Measurements from ENCODE around the gene PRSS57.
A peak's percentile ranks its signal among the peaks of the same experiment; 100 is the strongest.
"Not testable (repeated sequence)": the region's sequence is repeated elsewhere in the genome, so short reads cannot be mapped to it uniquely, and the experiment has no call there.

The PRSS57 gene

DNA sequence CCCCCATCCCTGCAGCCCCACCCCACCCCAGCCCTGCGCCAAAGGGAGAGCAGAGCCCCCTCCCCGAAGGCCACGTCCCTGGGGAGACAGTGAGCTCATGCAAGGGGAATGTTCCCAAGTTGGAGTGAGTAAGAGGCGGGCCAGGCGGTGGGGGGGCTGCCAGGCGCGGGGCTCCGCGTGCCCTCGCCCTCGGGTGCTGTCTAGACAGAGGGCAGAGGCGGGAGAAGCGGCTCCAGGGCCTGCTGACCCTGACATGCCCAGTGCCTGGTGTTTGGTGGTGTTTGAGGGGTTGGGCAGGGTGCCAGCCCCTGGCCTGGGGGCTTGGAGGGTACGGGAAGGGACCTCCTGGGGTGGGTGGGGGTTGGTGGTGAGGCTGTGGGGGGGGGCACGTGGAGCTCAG lies 18.1 kb downstream of the PRSS57 start:
- H3K27ac ChIP-seq = no peak overlapping the region

GRCh38 chr19:676339-677105 lies 18.7 kb downstream of the PRSS57 start, which contains the start of gene FSTL3:
TSS of gene FSTL3 (plus strand) at chr19:676392. CDS start at chr19:676424, 32 bp downstream.
- no peak for TF ChIP-seq CTCF (conservative IDR thresholded peaks at IDR 0.05)
- H3K27ac ChIP-seq = peak within 1 kb of the TSS; percentile 49; the same call in 1 of the 2 replicates

More for the DNA sequence above, 18.1 kb downstream of the PRSS57 start:
- no peak for TF ChIP-seq CTCF (conservative IDR thresholded peaks at IDR 0.05)

GRCh38 chr19:676007-676338 lies 19.3 kb downstream of the PRSS57 start:
- TF ChIP-seq CTCF (conservative IDR thresholded peaks at IDR 0.05) = no peak
- H3K27ac ChIP-seq = peak overlapping the region; percentile 49; the same call in 1 of the 2 replicates

DNA sequence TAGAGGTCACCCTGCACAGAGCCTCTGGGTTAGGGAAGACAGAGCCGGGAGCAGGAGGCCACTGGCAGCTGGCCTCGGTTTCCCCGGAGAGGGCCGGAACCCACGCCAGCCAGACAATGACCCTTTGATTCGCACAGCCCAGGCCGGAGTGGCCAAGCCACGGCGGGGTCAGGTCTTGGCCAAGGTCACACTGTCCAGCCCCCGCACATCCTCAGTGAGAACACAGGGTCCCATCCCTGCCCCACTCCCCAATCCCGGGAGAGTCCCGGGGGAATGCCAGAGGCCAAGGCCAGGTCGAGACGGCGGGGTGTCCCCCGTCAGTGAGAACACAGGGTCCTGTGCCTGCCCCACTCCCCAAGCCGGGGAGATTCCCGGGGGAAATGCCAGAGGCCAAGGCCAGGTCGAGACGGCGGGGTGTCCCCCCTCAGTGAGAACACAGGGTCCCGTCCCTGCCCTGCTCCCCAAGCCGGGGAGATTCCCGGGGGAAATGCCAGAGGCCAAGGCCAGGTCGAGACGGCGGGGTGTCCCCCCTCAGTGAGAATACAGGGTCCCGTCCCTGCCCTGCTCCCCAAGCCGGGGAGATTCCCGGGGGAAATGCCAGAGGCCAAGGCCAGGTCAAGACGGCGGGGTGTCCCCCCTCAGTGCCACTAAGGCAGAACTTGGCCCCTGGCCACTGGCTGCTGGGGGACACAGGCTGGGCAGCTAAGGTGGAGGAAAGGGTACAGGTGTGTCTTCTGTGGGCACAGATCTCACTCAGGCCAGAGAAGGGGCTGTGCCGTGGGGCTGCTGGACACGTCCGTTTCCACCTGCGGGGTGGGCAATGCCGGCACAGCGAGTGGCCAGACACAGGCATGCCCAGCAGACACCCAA lies 20.7 kb downstream of the PRSS57 start:
- H3K27ac ChIP-seq = no peak overlapping the region
- TF ChIP-seq CTCF (conservative IDR thresholded peaks at IDR 0.05) = no peak

DNA sequence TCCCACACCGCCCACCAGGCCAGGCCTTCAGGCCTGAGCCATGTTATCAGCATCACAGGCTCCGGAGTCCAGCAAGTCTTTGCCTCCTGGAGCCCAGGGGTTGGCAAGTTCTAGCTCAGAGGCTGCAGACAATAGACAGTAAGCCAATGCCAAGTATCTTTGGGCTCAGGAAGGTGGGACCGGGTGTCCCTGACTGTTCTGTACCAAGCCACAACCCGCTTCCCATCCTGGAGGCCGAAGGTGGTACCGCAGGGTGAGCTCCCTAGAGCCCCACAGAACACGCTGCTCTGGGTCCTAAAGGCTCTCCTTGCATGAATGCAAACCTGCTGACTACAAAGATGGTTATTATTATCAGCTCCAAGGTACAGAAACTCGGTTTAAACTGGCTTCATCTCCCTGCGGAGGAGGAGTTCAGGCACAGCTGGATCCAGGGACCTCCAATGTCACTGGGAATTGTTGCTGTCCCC lies 24.6 kb downstream of the PRSS57 start:
- H3K27ac ChIP-seq = no peak overlapping the region
- no peak for TF ChIP-seq CTCF (conservative IDR thresholded peaks at IDR 0.05)

DNA sequence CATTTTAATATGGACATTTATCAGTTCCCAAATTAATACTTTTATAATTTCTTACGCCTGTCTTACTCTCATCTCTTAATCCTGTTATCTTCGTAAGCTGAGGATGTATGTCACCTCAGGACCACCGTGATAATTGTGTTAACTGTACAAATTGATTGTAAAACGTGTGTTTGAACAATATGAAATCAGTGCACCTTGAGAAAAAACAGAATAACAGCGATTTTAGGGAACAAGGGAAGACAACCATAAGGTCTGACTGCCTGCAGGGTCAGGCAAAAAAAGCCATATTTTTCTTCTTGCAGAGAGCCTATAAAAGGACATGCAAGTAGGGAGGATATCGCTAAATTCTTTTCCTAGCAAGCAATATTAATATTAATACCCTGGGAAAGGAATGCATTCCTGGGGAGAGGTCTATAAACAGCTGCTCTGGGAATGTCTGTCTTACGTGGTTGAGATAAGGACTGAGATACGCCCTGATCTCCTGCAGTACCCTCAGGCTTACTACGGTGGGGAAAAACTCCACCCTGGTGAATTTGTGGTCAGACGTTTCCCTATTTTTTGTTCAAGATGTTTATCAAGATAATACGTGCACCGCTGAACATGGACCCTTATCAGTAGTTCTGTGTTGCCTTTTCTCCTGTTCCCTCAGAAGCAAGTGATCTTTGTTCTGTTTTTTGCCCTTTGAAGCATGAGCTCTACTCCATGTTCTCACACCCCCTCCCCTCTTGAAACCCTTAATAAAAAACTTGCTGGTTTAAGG lies 26.4 kb downstream of the PRSS57 start:
- not testable (repeated sequence) for H3K27ac ChIP-seq

DNA sequence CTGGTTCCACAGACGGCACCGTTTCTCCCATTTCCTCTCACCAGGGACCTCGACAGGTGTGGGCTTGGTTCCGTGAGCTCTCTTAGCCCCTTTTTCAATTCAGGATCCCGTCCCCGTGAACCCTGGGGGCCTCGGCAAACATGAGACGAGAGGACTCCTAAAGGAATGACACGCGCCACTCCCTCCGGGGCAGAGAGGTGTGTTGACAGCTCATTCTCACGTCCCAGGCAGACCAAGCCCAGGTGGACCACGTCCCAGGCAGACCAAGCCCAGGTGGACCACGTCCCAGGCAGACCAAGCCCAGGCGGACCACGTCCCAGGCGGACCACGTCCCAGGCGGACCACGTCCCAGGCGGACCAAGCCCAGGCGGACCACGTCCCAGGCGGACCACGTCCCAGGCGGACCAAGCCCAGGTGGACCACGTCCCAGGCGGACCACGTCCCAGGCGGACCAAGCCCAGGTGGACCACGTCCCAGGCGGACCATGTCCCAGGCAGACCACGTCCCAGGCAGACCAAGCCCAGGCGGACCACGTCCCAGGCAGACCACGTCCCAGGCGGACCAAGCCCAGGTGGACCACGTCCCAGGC lies 28.2 kb downstream of the PRSS57 start:
- H3K27ac ChIP-seq = not testable (repeated sequence)
